Peyer's patch (tissue), 4 donors: ENCODE measurements around the gene TTYH2.

ENCODE experiments used
- CTCF ChIP-seq, 6 experiments: fragments of 450-650 bp in 4 of 6; fragments of 200-600 bp in 2 of 6; sonication (generic) in 1 of 6; IDR thresholded peaks; one replicate each; pipeline ENCODE4 v1.5.1; 2017 to 2019; ENCODE audit warnings: antibody characterized with exemption in 6 of 6, mild to moderate bottlenecking in 3 of 6, moderate library complexity in 1 of 6
- POLR2A ChIP-seq, 2 donors: fragments of 450-650 bp; IDR thresholded peaks; one replicate each; pipeline ENCODE4 v1.5.1; 2017; ENCODE audit warnings: antibody characterized with exemption in 2 of 2, mild to moderate bottlenecking in 2 of 2, moderate library complexity in 2 of 2

DNA sequence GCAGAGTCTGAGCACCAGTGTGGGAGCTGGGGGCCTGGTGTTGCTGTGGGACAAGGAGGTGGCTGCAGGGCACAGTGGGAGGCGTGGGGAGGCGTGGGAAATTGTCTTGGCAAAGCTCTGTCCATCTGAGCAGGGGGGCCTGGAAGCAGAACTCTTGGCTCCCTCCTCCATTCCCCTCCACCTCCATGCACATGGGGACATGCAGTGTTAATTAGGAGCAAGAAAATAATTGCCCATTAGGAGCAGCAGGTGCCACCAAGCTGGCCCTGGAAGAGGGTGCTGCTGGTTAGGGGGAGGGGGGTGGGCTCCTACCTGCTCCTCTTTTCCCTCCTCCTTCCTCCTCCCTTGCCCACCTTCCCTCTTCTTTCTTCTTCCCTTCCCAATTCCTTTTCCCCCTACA lies 4.5 kb downstream of the TTYH2 start:
- no peak for TF ChIP-seq CTCF (IDR thresholded peaks at IDR 0.05)
- no peak for TF ChIP-seq POLR2A (IDR thresholded peaks at IDR 0.05)
